HG03159 (cell line): ENCODE measurements around the gene ZNF74.

Experiments
- ATAC-seq: cut with Tn5 transposase; IDR thresholded peaks from one replicate; pipeline ENCODE4 v1.9.1; 2021; ENCODE audit warnings: mild to moderate bottlenecking, moderate library complexity; ENCODE audit not compliant: unreplicated experiment

ZNF74 gene

DNA sequence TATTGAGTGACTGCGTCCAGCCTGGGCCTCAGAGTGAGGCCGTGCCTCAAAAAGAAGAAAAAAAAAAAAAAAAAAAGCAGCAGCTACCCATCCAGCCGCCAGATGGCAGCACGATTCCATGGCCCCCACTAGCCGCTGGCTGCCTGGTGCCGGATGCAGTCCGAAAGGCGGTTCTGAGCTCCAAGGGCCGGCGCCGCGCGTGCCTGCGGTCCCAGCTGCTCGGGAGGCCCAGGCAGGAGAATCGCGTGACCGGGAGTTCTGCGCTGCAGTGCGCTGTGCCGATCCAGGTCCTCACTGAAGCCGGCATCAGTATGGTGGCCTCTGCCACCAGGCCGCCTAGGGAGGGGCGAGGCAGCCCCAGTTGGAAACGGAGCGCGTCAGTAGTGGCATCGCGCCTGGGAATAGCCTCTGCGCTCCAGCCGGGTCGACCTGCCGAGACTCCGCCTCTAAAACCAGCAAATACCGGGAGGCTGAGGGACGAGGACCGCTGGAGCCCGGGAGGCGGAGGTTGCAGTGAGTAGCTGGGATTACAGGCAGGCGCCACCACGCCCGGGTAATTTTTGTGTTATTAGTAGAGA, 24.3 kb downstream of the ZNF74 start:
- ATAC-seq, result no peak

DNA sequence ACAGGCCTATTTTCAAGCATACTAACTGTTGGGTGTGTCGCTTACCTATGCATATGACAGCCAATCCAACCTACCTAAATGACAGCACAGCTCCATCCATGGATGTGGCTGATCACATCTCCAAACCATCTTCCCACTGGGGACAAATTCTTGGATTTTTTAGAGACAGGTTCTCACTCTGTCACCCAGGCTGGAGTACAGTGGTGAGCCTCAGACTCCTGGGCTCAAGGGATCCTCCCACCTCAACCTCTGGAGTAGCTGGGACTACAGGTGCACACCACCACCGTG, 25.7 kb downstream of the ZNF74 start:
- no peak for ATAC-seq

DNA sequence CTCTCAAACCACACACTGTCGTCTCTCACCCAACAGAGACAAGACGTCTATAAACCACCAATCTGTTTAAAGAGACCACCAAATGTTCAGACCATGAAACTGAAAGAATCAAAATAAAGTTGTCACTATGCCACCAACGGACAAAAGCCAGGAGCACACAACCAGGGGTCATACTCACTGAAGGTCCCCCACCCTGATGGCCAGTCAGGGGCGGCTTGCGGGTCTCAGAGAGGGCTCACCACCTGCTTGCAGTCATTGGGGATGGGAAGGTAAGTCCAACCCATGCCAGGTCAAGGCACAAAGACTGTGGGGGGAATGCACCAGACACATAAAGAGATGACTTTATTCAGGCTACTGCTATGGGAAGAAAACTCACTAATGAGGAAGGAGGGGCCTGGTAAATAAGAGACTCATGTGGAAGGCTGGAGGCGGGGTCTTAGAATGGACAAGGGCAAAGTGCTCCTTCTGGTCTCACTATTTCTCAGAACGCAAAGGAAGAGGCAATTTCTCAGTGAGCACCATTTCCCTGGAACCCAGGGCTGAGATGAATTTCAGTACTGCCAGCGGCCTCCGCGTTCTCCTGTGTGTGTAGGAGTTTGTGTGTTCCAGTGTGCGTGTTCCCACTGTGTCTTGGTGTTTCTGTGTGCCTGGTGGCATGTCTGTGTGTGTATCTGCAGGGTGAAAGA, 26.3 kb downstream of the ZNF74 start:
- ATAC-seq, result no peak

DNA sequence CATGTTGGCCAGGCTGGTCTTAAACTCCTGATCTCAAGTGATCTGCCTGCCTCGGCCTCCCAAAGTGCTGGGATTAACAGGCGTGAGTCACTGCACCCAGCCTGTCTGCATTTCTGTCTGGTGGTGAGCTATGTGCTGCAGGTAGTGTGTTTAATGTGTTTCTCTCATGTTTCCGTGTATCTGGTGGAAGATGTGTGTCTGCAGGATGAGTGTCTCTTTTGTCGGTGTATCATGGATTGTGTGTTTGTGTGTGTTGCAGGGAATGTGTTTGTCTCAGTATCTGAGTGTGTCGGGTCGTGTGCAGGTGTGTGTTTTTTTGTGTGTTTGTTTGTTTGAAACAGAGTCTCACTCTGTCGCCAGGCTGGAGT, 27.5 kb downstream of the ZNF74 start:
- ATAC-seq, result no peak

DNA sequence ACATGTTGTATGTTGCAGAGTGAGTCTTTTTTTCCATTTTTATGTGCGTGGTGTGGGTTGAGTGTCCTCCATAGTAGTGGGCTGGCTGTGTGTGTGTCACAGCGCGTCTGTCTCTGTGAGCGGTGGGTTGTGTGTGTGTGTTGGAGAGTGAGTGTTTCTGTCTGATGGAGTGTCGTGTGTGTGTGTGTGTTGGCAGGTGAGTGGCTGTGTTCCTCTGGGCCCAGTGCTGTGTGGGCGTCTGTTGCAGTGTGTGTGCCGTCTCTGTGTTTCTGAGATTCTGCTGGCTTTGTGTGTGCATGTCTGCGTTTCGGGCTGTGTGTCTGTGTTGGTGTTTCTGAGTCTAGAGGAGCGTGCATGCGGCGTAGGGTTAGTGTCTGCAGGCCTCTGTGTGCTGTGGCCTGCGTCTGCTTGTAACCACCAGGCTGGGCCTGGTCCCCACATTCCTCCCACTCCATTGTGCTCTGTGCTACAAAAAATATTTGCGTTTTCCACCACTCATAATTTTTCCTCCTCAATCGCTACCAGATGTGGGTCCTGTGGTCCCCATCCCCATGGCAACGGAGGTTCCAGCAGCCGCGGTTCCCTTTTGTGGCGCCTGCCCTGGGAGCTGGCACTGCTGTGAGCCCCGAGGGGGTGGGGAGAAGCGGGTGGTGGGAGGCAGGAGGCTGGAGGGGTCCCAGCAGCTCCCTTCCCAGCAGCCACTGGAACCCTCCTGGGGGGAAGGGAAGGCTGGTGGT, 28.5 kb downstream of the ZNF74 start:
- ATAC-seq, result no peak

DNA sequence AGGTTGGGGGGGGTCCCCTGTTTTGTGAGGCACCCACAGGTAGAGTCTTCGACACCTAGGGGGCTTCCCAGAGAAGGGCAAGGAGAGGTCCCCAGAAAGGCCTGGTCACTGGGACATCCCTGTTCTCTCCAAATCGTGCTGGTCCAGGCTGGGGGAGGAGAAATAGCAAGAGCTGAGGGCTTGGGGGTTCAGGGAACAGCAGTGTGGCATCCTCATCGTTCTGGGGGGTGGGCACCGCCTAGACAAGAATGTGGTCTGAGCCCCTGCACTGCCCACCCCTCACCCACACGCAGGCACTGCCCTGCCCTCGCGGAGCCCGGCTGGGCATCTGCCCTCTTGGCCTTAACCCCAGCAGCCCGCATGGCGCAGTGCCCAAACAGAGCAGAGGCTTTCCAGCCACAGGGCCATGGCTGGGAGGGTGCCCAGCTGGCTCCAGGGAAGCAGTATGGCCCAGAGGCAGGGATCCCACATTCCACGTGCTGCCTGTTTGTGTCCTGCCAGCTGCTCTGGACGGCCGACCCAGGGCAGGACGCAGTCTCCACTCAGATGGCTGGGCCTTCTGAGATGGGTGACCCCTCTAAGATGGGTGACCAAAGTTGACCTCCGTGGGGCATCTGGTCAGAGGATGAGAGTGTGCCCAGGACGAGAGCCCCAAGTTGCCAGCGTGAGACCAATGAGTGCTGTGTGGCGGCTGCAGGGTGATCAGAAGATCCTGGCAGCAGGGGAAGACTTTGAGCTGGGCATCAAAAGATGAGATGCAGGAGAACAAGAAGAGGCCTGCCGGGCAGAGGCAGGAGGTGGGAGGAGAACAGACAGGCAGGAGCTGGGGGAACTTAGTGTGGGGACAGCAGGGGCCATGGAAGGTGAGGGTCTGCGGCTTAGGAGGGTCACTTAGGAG, 29.3 kb downstream of the ZNF74 start:
- ATAC-seq, result no peak

DNA sequence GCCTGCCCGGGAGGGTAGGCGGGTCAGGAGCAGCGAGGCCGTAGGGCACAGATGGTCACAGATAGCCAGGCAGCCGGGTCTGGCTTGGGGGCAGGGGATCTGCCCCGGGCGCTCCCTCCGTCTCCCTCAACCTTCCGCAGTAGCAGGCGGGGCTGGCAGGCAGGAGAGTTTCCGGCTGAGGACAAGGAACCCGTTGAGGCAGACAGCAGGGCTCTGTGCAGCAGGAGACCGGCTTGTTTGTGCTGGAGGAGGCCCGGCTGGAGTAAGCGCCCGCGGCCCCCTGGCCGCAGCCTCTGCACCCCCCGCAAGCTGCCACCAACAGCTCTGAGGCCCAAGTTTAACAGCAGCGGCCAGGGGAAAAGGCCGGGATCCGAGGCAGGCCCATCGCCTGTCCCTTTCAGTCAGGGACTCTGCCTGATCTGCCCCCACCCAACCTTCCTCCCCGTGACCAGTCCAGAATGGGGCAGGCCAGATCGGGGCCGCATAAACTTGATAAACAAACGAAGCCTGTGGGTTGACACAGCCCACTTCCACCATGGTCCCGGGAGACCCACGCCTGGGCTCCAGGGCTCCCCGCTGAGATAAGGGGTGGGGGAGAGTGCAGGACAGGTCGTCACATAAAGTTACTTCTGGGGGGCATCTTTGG, 30.1 kb downstream of the ZNF74 start:
- ATAC-seq, result no peak

DNA sequence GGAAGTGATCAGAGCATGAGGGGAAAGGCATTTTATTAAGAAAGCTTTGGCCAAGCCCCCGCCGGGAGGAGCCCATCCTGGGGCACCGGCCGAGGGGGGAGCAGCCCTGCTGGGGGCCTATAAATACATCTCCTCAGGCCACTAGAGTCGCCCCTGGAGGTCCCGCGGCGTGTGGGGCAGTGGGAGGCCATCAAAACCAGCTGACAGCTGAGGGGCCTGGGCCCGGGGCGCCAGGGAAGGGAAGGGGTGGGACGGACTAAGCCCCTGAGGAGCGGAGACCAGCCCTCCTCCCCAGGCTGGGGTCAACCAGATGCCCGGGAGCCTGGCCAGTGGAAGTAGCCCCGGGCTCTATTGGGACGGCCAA, 30.6 kb downstream of the ZNF74 start:
- no peak for ATAC-seq

DNA sequence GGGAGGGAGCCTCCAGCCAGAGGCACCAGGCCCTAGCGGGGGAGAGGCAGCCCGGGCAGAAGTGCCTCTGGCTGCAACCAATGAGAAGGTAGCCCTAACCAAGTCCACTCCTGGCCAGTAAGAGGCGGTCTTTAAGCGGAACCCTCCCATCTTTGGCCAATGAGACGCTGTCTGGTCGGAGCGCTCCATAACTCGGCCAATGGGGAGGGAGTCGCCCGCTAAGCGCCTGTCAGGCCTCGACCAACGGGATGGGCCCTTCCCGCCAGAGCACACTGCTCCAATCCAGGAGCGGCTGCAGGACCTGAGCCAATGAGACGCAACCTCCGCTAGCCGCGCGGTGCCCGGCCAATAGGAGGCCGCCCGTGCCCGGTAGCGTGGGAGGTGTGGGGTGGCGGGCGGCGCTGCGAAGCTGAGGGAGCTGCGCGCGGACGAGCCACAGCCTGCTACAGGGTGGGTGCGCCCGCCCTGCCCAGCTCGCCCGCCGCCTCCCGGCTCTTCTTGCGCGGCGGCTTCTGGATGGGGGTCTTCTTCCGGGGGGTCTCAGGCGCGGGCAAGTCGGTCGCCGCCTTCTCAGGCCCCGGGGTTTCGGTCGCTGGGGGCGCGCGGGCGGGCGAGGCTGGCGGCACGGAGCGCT, 31.1 kb downstream of the ZNF74 start:
- ATAC-seq, result no peak

DNA sequence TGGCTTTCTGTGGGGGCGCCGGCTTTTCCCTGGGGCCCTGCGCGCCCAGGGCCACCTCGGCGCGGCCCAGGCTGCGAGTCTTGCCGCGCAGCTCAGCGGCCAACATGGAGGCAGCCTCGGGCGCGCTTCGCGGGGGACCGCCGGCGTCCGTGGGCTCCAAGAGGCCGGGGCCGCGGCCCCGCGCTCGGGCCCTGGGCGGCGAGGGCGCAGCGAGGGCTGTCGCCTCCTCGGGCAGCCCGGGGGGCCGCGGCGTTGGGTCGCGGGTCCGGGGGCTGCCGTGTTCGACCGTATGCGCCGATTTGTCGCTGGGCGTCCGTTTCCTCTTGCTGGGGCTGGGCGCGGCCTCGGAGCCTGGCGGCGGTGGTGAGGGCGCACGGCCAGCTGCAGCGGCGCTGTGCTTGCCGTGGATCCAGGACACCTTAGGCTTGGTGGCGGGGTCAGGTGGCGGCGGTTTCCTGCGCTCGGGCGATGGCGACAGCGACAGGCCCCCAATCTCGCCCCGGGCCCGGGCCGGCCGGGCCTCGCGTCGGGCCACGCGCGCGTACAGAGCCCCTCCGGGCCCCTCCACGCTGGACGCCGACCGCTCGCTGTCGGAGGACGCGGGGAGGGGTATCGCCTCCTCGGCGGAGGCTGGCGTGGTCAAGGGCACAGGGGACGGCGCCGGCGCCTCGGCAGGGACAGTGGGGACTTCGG, 31.8 kb downstream of the ZNF74 start:
- ATAC-seq, result no peak

DNA sequence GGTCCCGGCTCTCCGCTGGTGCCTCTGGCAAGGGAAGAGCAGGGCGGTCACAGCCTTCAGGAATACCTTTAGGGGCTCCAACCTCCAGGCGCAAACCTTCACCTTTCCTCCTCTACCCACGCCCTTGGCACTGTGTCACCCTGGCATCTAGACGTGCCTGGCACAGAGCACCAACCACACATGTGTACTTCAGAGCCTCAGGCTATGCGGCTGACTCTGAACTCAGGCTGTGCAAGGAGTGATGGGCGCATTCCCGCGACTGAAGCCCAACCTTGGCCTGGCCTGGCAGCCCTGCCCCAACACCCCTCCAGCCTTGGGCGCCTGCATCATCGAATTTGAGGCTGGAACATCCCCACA, 32.3 kb downstream of the ZNF74 start:
- ATAC-seq, result no peak

DNA sequence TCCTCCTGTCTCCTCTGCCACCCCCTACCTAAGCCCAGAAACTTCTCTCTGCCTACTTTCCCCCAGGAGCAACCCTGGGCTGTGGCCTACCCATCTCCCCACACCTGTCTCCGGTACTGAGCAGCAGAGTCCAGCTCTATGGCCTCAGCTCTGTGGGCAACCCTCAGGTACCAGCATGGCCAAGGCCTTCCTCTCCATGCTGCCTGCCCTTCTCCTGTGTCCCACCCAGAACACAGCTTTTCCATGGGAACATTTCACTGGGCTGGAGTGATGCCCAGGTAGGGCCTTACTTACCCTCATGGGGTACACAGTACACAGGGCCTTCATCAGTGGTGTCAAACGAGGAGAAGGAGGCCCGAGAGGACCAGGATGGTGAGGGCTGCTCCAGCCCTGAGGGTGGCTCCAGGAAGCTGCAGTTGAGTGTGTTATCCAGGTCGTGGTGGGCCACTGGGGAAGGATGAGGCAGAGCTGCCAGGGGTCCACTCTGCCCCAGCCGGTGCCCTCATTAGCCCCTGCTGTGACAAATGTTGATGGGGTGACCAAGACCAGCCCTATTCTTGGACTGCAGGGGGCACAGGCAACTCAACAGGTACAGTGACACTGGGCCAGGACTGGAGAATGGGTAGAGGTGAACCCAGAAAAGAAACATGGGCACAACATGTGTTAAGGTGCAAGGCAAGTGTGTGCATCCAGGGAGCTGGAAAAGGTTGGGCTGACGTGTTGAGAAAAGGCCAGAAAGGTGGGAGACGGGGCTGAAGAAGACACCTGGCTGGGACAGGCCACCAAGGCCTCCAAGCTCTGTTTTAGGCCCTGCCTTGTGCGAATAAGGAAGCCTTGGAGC, 33.4 kb downstream of the ZNF74 start:
- no peak for ATAC-seq

DNA sequence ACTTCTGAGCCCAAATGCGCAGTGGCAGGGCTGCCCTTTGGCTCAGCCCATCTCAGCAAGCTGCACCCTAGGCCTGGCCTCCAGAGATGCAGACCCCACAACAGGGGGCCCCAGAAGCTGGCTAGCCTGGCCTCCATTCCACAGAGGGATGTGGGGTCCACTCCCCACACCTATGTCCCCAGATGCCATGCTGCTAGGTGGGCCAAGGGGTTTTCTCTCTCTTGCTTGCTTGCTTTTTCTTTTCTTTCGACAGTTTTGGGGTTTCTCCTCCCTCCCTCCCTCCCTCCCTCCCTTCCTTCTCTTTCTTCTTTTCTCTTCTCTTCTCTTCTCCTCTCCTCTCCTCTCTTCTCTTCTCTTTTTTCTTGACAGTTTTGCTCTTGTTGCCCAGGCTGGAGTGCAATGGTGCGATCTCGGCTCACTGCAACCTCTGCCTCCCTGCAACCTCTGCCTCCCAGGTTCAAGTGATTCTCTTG, 34.0 kb downstream of the ZNF74 start:
- ATAC-seq, result no peak

DNA sequence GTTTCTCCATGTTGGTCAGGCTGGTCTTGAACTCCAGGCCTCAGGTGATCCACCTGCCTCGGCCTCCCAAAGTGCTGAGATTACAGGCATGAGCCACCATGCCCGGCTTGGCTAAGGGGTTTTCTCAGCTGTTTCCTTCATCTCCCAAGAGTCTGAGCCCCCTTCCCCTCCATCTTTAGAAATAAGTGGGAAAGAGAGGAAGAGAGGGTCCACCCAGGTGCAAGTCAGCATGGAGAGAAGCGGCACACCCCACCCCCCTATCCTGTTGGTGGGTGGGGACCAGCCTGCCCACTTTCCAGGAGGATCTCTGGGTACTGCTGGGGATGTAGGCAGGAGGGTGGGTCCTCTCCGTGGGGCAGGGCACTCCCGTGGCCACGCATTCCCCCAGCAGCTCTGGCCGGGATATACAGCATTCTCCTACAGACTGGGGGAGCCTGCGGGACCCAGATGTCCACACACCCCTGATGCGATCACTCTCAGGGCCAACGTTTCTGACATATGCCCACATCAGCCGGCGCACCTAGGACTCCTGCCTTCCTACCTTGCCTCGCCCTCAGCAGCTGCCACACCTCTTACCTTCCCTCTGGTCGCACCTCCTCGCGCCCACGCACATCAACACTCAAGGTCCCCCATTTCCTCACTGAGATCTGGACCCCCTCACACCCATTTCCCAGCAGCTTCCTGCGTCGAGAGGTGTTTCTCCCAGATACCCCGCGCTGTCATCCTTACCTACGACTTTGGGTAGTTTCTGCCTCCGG, 34.7 kb downstream of the ZNF74 start:
- no peak for ATAC-seq

DNA sequence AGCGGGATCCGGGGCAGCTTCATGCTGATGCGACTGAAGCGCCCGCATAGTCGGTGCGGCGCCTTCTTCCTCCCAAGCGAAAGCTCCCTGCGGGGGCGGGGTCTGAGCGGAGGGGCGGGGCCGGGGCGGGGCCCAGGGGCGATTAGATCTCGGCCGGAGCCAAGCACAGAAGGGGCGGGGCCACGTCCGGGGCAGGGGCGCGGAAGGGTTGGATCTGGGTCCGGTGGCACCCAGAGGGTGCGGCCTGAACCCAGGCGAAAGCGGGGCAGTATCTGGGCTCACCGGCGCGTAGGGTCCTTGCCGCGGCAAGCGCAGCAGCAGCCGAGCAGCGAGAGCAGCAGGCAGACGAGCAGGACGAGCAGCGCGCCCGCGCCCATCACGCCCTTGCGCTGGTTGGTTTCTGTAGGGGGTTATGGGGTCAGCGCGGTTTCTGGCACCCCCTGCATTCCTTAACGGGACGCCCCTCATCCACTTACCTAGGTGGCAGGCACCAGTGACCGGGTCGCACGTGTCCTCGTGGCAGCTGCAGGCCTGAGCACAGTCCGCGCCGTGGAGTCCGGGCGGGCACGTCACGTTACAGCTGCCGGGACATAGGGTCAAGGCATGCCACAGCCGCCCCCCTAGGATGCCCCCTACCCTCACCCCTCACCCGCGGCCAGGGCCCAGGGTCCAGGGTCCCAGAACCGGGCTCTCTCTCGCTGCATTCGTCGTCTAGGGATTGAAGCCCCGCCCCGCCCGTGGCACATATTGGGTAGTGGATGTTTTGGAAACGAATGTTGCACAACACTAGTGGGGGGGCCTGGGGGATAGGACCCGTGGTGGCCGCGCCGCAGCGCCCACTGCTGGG, 35.5 kb downstream of the ZNF74 start:
- ATAC-seq, result no peak

DNA sequence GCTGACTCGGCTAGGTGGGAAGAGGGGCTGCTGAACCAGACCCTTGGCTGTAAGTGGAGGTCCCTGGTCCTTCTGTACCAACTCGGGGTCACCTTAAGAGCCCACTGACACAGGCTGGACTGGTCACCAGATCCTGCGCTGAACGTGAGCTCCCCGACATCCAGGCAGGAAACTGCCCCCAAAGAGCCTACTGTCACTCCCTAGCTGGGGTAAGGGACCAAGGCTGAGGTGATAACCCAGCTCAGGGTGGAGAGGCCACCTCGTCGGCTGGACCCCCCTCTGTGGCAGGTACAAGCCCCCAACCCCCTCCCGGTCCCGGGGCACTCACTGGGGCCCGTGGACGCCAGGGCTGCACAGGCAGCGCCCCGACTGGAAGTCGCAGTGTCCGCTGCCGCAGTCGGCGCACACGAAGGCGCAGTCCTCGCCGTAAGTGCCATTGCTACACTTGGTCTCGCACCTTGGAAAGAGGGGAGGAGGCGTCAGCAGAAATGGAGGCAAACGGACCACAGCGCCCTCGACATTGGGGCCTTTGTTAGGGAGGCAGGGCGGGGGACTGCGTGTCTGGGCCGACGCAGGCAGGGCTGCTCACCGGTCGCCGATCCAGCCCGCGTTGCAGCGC, 36.3 kb downstream of the ZNF74 start:
- ATAC-seq, result no peak
